HepG2 (cell line): ENCODE measurements around the gene NFATC2. TPM values are rescaled to one million over a fixed set of nuclear protein-coding genes. Genes with fewer than 3 reads are reported as not detected.

Experiments used
- ATAD3A ChIP-seq: sonication (generic); formaldehyde crosslinking; IDR thresholded peaks from 2 replicates; pipeline ENCODE4 v1.4.0; 2020; ENCODE audit warnings: missing genetic modification reagents
- ERF ChIP-seq: IDR thresholded peaks from 2 replicates; pipeline ENCODE4 v1.6.1; 2018; ENCODE audit warnings: missing biosample characterization, missing genetic modification reagents
- RCOR2 ChIP-seq: IDR thresholded peaks from 2 replicates; pipeline ENCODE4 v1.6.1; 2016; ENCODE audit warnings: missing biosample characterization, missing genetic modification reagents
- TBX3 ChIP-seq: fragments of 450-650 bp; IDR thresholded peaks from 2 replicates; pipeline ENCODE4 v1.6.1; 2017; ENCODE audit warnings: antibody characterized with exemption, mild to moderate bottlenecking, inconsistent platforms, borderline replicate concordance
- ZHX2 ChIP-seq, 2 experiments: sonication (generic) in 1 of 2; formaldehyde crosslinking in 1 of 2; IDR thresholded peaks; 2 replicates each; pipeline versions ENCODE4 v1.6.1 to v1.9.0; 2014 to 2022; ENCODE audit warnings: antibody characterized with exemption in 1 of 2, borderline replicate concordance in 1 of 2, inconsistent platforms in 1 of 2, low read depth in 1 of 2, missing genetic modification reagents in 1 of 2
- ZNF737 ChIP-seq: sonication (generic); formaldehyde crosslinking; IDR thresholded peaks from 2 replicates; pipeline ENCODE4 v1.5.0; 2020; ENCODE audit warnings: missing genetic modification reagents, mild to moderate bottlenecking, borderline replicate concordance
- polyA plus RNA-seq, 8 experiments: library from polyadenylated mRNA; depleted of rRNA in 3 of 8; stranded (reverse) in 7 of 8; unstranded in 1 of 8; fragments of >200 nt; fragmentation: Illumina TruSeq in 4 of 8; extraction: Trizol in 4 of 8; gene quantifications; 2 replicates each; pipeline versions ENCODE4 v1.2.1 to v1.2.3, GENCODE V29; 2011 to 2016; ENCODE audit warnings: low read depth in 4 of 8, missing spikeins in 1 of 8, mixed read lengths in 1 of 8; ENCODE audit not compliant: insufficient read depth in 1 of 8
- total RNA-seq, 5 experiments: library from RNA; depleted of rRNA; stranded (reverse); fragments of >200 nt; fragmentation: Illumina TruSeq; extraction: Trizol; gene quantifications; 2 replicates each; pipeline ENCODE4 v1.2.3, GENCODE V29; 2016; ENCODE audit warnings: low read depth in 1 of 5
- TF ChIP-seq, protein P1 (sequence below): sonication (generic); formaldehyde crosslinking; IDR thresholded peaks from 2 replicates; pipeline ENCODE4 v1.4.0; 2020; ENCODE audit warnings: mild to moderate bottlenecking, low read depth, missing genetic modification reagents
- TF ChIP-seq, protein P2 (sequence below): IDR thresholded peaks from 2 replicates; pipeline ENCODE4 v1.6.1; 2016; ENCODE audit warnings: missing compliant biosample characterization, missing genetic modification reagents, borderline replicate concordance
- TF ChIP-seq, protein P3 (sequence below): sonication (generic); formaldehyde crosslinking; IDR thresholded peaks from 2 replicates; pipeline ENCODE4 v1.5.0; 2020; ENCODE audit warnings: mild to moderate bottlenecking, missing genetic modification reagents, borderline replicate concordance

NFATC2 gene
- total and polyA plus RNA-seq, 2 of the 13 experiments (the other 11 are each of a cell fraction or from before 2014, with no cell fraction given) = 1.9 to 3.3 TPM

DNA sequence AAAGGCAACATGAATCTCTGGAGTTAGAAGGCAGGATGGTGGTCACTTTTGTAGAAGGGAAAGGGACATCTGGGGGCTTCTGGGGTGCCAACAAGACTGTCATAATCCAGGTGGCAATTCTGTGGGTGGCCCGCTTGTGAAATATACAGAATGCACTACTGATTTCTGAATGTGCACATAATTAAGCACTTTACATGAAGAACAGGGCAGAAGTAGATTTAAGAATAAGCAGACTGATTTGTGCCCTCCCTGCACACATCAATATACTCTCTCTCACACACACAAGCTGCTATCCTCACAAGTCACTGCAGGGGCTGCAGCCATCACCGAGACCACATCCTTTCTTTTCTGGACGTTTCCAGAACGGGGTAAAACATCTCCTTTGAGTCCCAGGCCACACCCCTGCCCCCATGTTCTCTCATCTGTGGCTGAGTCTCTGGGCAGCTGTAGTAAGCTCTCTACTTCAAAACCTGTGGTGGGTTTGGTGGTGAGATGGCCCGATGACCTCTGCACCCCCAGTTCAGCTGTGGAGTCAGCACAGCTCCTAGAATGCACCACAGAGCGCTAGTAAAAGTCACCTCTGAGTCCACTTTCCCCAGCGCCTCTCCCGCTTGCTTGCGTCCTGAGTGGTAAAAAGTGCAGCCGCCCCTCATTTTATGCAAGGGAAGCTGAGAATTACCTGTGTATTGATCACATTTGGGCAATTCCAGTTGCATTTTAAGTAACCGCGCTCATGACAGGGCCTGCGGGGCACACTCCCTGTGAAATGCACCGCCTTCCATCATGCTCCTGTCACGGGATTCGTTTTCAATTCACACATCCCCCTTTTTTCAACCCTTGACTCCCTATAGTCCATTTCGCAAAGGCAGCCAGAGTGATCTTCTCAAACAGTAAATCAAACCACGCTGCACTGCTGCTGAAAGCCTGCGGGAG lies 115.5 kb downstream of the NFATC2 start (continued):
- TF ChIP-seq, protein P1, sequence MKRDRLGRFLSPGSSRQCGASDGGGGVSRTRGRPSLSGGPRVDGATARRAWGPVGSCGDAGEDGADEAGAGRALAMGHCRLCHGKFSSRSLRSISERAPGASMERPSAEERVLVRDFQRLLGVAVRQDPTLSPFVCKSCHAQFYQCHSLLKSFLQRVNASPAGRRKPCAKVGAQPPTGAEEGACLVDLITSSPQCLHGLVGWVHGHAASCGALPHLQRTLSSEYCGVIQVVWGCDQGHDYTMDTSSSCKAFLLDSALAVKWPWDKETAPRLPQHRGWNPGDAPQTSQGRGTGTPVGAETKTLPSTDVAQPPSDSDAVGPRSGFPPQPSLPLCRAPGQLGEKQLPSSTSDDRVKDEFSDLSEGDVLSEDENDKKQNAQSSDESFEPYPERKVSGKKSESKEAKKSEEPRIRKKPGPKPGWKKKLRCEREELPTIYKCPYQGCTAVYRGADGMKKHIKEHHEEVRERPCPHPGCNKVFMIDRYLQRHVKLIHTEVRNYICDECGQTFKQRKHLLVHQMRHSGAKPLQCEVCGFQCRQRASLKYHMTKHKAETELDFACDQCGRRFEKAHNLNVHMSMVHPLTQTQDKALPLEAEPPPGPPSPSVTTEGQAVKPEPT (CRISPR knock-in tag) = 0 out of 2 replicates have a peak, but pooled peaks have one; percentile 20
- TF ChIP-seq, protein P2, sequence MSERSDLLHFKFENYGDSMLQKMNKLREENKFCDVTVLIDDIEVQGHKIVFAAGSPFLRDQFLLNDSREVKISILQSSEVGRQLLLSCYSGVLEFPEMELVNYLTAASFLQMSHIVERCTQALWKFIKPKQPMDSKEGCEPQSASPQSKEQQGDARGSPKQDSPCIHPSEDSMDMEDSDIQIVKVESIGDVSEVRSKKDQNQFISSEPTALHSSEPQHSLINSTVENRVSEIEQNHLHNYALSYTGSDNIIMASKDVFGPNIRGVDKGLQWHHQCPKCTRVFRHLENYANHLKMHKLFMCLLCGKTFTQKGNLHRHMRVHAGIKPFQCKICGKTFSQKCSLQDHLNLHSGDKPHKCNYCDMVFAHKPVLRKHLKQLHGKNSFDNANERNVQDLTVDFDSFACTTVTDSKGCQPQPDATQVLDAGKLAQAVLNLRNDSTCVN (CRISPR knock-in tag) = no peak
- TF ChIP-seq TBX3 (no peak), ATAD3A (CRISPR knock-in tag) (no peak), ZNF737 (CRISPR knock-in tag) (0 out of 2 replicates have a peak, but pooled peaks have one; percentile 49), ERF (CRISPR knock-in tag) (no peak), RCOR2 (CRISPR knock-in tag) (no peak), ZHX2 (IDR thresholded peaks at IDR 0.05; ENCODE audit: low read depth) (no peak), ZHX2 (CRISPR knock-in tag; IDR thresholded peaks at IDR 0.05; ENCODE audit: borderline replicate concordance) (0 out of 2 replicates have a peak, but pooled peaks have one; percentile 49)
- TF ChIP-seq, protein P3, sequence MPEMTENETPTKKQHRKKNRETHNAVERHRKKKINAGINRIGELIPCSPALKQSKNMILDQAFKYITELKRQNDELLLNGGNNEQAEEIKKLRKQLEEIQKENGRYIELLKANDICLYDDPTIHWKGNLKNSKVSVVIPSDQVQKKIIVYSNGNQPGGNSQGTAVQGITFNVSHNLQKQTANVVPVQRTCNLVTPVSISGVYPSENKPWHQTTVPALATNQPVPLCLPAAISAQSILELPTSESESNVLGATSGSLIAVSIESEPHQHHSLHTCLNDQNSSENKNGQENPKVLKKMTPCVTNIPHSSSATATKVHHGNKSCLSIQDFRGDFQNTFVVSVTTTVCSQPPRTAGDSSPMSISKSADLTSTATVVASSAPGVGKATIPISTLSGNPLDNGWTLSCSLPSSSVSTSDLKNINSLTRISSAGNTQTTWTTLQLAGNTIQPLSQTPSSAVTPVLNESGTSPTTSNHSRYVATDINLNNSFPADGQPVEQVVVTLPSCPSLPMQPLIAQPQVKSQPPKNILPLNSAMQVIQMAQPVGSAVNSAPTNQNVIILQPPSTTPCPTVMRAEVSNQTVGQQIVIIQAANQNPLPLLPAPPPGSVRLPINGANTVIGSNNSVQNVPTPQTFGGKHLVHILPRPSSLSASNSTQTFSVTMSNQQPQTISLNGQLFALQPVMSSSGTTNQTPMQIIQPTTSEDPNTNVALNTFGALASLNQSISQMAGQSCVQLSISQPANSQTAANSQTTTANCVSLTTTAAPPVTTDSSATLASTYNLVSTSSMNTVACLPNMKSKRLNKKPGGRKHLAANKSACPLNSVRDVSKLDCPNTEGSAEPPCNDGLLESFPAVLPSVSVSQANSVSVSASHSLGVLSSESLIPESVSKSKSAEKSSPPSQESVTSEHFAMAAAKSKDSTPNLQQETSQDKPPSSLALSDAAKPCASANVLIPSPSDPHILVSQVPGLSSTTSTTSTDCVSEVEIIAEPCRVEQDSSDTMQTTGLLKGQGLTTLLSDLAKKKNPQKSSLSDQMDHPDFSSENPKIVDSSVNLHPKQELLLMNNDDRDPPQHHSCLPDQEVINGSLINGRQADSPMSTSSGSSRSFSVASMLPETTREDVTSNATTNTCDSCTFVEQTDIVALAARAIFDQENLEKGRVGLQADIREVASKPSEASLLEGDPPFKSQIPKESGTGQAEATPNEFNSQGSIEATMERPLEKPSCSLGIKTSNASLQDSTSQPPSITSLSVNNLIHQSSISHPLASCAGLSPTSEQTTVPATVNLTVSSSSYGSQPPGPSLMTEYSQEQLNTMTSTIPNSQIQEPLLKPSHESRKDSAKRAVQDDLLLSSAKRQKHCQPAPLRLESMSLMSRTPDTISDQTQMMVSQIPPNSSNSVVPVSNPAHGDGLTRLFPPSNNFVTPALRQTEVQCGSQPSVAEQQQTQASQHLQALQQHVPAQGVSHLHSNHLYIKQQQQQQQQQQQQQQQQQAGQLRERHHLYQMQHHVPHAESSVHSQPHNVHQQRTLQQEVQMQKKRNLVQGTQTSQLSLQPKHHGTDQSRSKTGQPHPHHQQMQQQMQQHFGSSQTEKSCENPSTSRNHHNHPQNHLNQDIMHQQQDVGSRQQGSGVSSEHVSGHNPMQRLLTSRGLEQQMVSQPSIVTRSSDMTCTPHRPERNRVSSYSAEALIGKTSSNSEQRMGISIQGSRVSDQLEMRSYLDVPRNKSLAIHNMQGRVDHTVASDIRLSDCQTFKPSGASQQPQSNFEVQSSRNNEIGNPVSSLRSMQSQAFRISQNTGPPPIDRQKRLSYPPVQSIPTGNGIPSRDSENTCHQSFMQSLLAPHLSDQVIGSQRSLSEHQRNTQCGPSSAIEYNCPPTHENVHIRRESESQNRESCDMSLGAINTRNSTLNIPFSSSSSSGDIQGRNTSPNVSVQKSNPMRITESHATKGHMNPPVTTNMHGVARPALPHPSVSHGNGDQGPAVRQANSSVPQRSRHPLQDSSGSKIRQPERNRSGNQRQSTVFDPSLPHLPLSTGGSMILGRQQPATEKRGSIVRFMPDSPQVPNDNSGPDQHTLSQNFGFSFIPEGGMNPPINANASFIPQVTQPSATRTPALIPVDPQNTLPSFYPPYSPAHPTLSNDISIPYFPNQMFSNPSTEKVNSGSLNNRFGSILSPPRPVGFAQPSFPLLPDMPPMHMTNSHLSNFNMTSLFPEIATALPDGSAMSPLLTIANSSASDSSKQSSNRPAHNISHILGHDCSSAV (CRISPR knock-in tag) = no peak
